HepG2 (cell line): Measurements from ENCODE around the gene ALDH3A2.

Source experiments
- GABPA ChIP-seq, 2 experiments: IDR thresholded peaks; 2 replicates each; pipeline ENCODE4 v1.6.1; 2011 to 2016; ENCODE audit warnings: low read depth in 2 of 2, low read length in 1 of 2, missing biosample characterization in 1 of 2, missing genetic modification characterization in 1 of 2
- PHF5A ChIP-seq: IDR thresholded peaks from one replicate; pipeline ENCODE4 v1.6.1; 2018; ENCODE audit warnings: low read depth, missing genetic modification reagents; ENCODE audit not compliant: unreplicated experiment
- POLR2A ChIP-seq, 2 experiments: IDR thresholded peaks; 2 replicates each; pipeline ENCODE4 v1.6.1; 2011; ENCODE audit warnings: low read depth in 2 of 2, low read length in 2 of 2, mild to moderate bottlenecking in 1 of 2, moderate library complexity in 1 of 2; ENCODE audit not compliant: insufficient read depth in 1 of 2
- TBP ChIP-seq: sonication (generic); formaldehyde crosslinking; IDR thresholded peaks from 2 replicates; pipeline ENCODE4 v1.5.0; 2020; ENCODE audit warnings: missing genetic modification reagents
- ZNF234 ChIP-seq: sonication (generic); formaldehyde crosslinking; conservative IDR thresholded peaks from 2 replicates; pipeline ENCODE4 v1.5.1; 2020; ENCODE audit warnings: mild to moderate bottlenecking, missing genetic modification reagents
- ZNF264 ChIP-seq: sonication (generic); formaldehyde crosslinking; IDR thresholded peaks from 2 replicates; pipeline ENCODE4 v1.4.0; 2020; ENCODE audit warnings: missing genetic modification reagents
- TF ChIP-seq, protein P1 (sequence below): sonication (generic); formaldehyde crosslinking; IDR thresholded peaks from 2 replicates; pipeline ENCODE4 v1.4.0; 2020; ENCODE audit warnings: missing genetic modification reagents, low read depth, mild to moderate bottlenecking, borderline replicate concordance
- TF ChIP-seq, protein P2 (sequence below): sonication (generic); formaldehyde crosslinking; IDR thresholded peaks from 2 replicates; pipeline ENCODE4 v1.4.0; 2020; ENCODE audit warnings: mild to moderate bottlenecking, missing genetic modification reagents
- TF ChIP-seq, protein P3 (sequence below): sonication (generic); formaldehyde crosslinking; IDR thresholded peaks from 2 replicates; pipeline ENCODE4 v1.4.0; 2020; ENCODE audit warnings: missing genetic modification reagents, borderline replicate concordance
- TF ChIP-seq, protein P4 (sequence below), 2 experiments: sonication (generic) in 1 of 2; formaldehyde crosslinking in 1 of 2; IDR thresholded peaks; 2 replicates each; pipeline versions ENCODE4 v1.4.0 to v1.6.1; 2018 to 2020; ENCODE audit warnings: missing genetic modification reagents in 2 of 2, borderline replicate concordance in 1 of 2, low read depth in 1 of 2, mild to moderate bottlenecking in 1 of 2, missing biosample characterization in 1 of 2
- TF ChIP-seq, protein P5 (sequence below): fragments of 450-650 bp; IDR thresholded peaks from 2 replicates; pipeline ENCODE4 v1.6.1; 2017; ENCODE audit warnings: mild to moderate bottlenecking

DNA sequence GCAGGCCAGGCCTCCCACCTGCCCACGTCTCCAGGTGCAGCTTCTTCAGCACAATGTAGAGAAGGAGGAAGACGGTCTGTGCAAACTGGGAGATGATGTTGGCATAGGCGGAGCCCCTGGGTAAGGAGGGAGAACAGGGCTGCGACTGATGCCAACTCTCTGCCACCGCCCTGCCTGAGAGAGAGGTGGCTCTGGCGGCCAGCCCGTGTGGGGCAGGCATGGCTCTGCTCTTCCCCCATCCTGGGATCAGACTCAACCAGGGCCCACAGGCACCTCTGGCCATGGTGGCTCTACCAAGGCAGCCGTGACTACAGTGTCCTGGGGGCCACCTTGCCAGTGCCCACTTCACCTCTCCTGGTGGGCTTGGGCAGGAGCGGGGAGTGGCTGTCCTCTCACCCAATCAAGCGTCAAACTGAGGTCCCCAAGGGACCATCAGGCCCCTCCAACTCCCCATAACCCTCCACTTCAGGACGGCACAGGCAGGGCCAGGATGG is 59.2 kb downstream of the ALDH3A2 start:
- TF ChIP-seq ZNF264 (CRISPR knock-in tag) (no peak), POLR2A (IDR thresholded peaks at IDR 0.05; ENCODE audit: insufficient read depth in 1 of 2, low read depth in 2 of 2, low read length in 2 of 2) (no peak), ZNF234 (CRISPR knock-in tag) (no peak), GABPA (IDR thresholded peaks at IDR 0.05; ENCODE audit: low read depth, low read length) (no peak), GABPA (CRISPR knock-in tag; IDR thresholded peaks at IDR 0.05; ENCODE audit: low read depth) (no peak), TBP (CRISPR knock-in tag) (no peak), PHF5A (no peak)
- TF ChIP-seq, protein P1, sequence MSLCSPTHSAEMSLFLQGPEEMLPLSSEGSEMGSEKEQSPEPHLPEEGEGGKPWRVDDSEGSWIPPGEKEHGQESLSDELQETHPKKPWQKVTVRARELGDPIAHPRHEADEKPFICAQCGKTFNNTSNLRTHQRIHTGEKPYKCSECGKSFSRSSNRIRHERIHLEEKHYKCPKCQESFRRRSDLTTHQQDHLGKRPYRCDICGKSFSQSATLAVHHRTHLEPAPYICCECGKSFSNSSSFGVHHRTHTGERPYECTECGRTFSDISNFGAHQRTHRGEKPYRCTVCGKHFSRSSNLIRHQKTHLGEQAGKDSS, result no peak
- TF ChIP-seq, protein P2, sequence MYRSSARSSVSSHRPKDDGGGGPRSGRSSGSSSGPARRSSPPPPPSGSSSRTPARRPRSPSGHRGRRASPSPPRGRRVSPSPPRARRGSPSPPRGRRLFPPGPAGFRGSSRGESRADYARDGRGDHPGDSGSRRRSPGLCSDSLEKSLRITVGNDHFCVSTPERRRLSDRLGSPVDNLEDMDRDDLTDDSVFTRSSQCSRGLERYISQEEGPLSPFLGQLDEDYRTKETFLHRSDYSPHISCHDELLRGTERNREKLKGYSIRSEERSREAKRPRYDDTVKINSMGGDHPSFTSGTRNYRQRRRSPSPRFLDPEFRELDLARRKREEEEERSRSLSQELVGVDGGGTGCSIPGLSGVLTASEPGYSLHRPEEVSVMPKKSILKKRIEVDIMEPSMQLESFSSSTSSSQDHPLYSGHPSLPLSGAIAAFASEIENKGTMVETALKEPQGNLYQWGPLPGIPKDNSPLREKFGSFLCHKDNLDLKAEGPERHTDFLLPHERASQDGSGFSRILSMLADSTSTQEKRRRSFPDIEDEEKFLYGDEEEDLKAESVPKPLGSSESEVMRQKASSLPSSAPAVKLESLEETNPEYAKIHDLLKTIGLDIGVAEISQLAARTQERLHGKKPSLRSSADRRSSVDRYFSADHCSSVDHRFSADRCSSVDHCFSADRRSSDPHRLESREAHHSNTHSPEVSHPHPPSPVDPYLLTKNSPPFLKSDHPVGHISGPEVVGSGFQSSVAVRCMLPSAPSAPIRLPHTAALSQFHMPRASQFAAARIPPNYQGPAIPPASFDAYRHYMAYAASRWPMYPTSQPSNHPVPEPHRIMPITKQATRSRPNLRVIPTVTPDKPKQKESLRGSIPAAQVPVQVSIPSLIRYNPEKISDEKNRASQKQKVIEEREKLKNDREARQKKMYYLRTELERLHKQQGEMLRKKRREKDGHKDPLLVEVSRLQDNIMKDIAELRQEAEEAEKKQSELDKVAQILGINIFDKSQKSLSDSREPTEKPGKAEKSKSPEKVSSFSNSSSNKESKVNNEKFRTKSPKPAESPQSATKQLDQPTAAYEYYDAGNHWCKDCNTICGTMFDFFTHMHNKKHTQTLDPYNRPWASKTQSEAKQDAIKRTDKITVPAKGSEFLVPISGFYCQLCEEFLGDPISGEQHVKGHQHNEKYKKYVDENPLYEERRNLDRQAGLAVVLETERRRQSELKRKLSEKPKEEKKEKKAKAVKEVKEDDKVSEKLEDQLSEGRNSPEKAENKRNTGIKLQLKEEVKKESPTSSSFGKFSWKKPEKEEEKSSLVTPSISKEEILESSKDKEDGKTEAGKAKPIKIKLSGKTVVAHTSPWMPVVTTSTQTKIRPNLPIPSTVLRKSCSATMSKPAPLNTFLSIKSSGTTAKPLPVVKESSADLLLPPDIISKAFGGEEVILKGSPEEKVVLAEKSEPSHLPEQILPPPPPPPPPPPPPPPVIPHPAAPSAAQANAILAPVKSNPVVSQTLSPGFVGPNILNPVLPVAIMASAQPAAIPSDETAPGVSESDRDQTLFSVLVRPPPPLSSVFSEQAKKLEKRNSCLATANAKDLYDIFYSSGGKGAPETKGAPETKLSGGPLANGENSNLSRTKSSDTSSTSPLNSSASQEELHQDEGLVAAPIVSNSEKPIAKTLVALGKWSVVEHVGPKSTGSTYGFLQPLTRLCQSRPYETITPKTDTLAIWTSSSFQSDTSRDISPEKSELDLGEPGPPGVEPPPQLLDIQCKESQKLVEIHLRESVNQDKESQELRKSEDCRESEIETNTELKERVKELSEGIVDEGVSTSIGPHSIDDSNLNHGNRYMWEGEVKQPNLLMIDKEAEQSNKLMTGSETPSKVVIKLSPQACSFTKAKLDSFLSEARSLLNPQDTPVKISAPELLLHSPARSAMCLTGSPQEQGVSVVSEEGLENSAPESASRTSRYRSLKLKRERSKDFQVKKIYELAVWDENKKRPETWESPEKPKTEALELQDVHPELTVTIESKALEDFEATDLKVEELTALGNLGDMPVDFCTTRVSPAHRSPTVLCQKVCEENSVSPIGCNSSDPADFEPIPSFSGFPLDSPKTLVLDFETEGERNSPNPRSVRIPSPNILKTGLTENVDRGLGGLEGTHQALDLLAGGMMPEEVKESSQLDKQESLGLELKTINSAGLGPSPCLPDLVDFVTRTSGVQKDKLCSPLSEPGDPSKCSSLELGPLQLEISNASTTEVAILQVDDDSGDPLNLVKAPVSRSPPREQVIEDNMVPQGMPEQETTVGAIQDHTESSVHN, result no peak
- TF ChIP-seq, protein P3, sequence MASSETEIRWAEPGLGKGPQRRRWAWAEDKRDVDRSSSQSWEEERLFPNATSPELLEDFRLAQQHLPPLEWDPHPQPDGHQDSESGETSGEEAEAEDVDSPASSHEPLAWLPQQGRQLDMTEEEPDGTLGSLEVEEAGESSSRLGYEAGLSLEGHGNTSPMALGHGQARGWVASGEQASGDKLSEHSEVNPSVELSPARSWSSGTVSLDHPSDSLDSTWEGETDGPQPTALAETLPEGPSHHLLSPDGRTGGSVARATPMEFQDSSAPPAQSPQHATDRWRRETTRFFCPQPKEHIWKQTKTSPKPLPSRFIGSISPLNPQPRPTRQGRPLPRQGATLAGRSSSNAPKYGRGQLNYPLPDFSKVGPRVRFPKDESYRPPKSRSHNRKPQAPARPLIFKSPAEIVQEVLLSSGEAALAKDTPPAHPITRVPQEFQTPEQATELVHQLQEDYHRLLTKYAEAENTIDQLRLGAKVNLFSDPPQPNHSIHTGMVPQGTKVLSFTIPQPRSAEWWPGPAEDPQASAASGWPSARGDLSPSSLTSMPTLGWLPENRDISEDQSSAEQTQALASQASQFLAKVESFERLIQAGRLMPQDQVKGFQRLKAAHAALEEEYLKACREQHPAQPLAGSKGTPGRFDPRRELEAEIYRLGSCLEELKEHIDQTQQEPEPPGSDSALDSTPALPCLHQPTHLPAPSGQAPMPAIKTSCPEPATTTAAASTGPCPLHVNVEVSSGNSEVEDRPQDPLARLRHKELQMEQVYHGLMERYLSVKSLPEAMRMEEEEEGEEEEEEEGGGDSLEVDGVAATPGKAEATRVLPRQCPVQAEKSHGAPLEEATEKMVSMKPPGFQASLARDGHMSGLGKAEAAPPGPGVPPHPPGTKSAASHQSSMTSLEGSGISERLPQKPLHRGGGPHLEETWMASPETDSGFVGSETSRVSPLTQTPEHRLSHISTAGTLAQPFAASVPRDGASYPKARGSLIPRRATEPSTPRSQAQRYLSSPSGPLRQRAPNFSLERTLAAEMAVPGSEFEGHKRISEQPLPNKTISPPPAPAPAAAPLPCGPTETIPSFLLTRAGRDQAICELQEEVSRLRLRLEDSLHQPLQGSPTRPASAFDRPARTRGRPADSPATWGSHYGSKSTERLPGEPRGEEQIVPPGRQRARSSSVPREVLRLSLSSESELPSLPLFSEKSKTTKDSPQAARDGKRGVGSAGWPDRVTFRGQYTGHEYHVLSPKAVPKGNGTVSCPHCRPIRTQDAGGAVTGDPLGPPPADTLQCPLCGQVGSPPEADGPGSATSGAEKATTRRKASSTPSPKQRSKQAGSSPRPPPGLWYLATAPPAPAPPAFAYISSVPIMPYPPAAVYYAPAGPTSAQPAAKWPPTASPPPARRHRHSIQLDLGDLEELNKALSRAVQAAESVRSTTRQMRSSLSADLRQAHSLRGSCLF (CRISPR knock-in tag), result no peak
- TF ChIP-seq, protein P4, sequence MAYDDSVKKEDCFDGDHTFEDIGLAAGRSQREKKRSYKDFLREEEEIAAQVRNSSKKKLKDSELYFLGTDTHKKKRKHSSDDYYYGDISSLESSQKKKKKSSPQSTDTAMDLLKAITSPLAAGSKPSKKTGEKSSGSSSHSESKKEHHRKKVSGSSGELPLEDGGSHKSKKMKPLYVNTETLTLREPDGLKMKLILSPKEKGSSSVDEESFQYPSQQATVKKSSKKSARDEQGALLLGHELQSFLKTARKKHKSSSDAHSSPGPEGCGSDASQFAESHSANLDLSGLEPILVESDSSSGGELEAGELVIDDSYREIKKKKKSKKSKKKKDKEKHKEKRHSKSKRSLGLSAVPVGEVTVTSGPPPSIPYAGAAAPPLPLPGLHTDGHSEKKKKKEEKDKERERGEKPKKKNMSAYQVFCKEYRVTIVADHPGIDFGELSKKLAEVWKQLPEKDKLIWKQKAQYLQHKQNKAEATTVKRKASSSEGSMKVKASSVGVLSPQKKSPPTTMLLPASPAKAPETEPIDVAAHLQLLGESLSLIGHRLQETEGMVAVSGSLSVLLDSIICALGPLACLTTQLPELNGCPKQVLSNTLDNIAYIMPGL (CRISPR knock-in tag; IDR thresholded peaks at IDR 0.05; ENCODE audit: borderline replicate concordance in 1 of 2, low read depth in 1 of 2), result no peak
- TF ChIP-seq, protein P5, sequence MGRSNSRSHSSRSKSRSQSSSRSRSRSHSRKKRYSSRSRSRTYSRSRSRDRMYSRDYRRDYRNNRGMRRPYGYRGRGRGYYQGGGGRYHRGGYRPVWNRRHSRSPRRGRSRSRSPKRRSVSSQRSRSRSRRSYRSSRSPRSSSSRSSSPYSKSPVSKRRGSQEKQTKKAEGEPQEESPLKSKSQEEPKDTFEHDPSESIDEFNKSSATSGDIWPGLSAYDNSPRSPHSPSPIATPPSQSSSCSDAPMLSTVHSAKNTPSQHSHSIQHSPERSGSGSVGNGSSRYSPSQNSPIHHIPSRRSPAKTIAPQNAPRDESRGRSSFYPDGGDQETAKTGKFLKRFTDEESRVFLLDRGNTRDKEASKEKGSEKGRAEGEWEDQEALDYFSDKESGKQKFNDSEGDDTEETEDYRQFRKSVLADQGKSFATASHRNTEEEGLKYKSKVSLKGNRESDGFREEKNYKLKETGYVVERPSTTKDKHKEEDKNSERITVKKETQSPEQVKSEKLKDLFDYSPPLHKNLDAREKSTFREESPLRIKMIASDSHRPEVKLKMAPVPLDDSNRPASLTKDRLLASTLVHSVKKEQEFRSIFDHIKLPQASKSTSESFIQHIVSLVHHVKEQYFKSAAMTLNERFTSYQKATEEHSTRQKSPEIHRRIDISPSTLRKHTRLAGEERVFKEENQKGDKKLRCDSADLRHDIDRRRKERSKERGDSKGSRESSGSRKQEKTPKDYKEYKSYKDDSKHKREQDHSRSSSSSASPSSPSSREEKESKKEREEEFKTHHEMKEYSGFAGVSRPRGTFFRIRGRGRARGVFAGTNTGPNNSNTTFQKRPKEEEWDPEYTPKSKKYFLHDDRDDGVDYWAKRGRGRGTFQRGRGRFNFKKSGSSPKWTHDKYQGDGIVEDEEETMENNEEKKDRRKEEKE, result no peak
